Suprapubic skin (tissue), 4 donors: ENCODE data around the gene CEP350. TPM values are rescaled to one million over a fixed set of nuclear protein-coding genes. Genes with fewer than 3 reads are reported as not detected.

ENCODE experiments used
- DNase-seq, 2 donors: peaks; one replicate each; pipeline ENCODE4 v3.0.0-alpha.2; 2019; ENCODE audit warnings: low spot score in 2 of 2
- H3K27ac ChIP-seq: fragments of 200-600 bp; sonication (generic); one replicate; pipeline ENCODE4 v1.5.1; 2019
- H3K27me3 ChIP-seq: fragments of 200-600 bp; sonication (generic); one replicate; pipeline ENCODE4 v1.5.1; 2019
- H3K36me3 ChIP-seq: fragments of 200-600 bp; sonication (generic); one replicate; pipeline ENCODE4 v1.5.1; 2019
- H3K4me1 ChIP-seq: fragments of 200-600 bp; sonication (generic); one replicate; pipeline ENCODE4 v1.5.1; 2019
- H3K4me3 ChIP-seq: fragments of 200-600 bp; sonication (generic); one replicate; pipeline ENCODE4 v1.5.1; 2019; ENCODE audit warnings: mild to moderate bottlenecking
- H3K9me3 ChIP-seq: fragments of 200-600 bp; sonication (generic); one replicate; pipeline ENCODE4 v1.5.1; 2019
- EP300 ChIP-seq: sonication (generic); formaldehyde crosslinking; IDR thresholded peaks from one replicate; pipeline ENCODE4 v1.6.1; 2017; ENCODE audit warnings: antibody characterized with exemption
- POLR2A ChIP-seq, 2 donors: fragments of 450-650 bp; IDR thresholded peaks; one replicate each; pipeline ENCODE4 v1.6.1; 2017; ENCODE audit warnings: antibody characterized with exemption in 2 of 2, mild to moderate bottlenecking in 2 of 2, moderate library complexity in 2 of 2
- POLR2AphosphoS5 ChIP-seq, 3 donors: sonication (generic); formaldehyde crosslinking; IDR thresholded peaks; one replicate each; pipeline ENCODE4 v1.6.1; 2017; ENCODE audit warnings: antibody characterized with exemption in 3 of 3
- WGBS: methylation state at CpG from one replicate; pipeline ENCODE4 v1.1.5; 2018; 5-methylcytosine and 5-hydroxymethylcytosine counted together
- total RNA-seq, 4 donors: library from RNA; depleted of rRNA; stranded (reverse); fragments of >200 nt; gene quantifications; one replicate each; pipeline ENCODE4 v1.1.0, GENCODE V29; 2016
- TF ChIP-seq, protein P1 (sequence below), 2 donors: fragments of 200-600 bp in 1 of 2; fragments of 450-650 bp in 1 of 2; sonication (generic) in 1 of 2; IDR thresholded peaks; one replicate each; pipeline ENCODE4 v1.5.1; 2016 to 2019; ENCODE audit warnings: antibody characterized with exemption in 2 of 2, mild to moderate bottlenecking in 1 of 2, moderate library complexity in 1 of 2

Gene CEP350
- total RNA-seq, 4 donors from 2014 or later: 60.5 to 90.2 (median 68.4) TPM

DNA sequence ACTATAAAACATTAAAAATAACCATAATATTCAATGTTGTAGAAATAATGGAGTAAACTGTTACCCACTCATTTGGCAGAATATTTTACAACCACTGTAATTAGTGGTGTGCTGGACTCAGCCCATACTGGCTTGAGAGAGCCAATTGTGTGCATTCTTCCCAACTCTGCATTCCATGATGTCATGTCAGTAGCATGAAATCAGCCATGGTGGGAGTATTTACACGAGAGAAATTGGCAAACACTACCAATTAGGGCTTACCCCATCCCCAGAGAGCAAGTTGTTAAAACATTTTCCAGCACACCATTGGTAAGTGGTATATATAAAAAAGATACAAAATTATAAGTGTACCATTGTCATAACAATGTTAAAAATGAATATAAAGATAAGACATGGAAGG lies 180.9 kb downstream of the CEP350 start:
- no peak for DNase-seq
- 35% methylated on average over 1 of the region's 1 CpG for WGBS
- no peaks in the 10 kb centered on the region for H3K9me3 ChIP-seq
- no peak overlapping the region for H3K4me3 ChIP-seq
- no peaks in the 10 kb centered on the region for H3K36me3 ChIP-seq
- TF ChIP-seq, protein P1, sequence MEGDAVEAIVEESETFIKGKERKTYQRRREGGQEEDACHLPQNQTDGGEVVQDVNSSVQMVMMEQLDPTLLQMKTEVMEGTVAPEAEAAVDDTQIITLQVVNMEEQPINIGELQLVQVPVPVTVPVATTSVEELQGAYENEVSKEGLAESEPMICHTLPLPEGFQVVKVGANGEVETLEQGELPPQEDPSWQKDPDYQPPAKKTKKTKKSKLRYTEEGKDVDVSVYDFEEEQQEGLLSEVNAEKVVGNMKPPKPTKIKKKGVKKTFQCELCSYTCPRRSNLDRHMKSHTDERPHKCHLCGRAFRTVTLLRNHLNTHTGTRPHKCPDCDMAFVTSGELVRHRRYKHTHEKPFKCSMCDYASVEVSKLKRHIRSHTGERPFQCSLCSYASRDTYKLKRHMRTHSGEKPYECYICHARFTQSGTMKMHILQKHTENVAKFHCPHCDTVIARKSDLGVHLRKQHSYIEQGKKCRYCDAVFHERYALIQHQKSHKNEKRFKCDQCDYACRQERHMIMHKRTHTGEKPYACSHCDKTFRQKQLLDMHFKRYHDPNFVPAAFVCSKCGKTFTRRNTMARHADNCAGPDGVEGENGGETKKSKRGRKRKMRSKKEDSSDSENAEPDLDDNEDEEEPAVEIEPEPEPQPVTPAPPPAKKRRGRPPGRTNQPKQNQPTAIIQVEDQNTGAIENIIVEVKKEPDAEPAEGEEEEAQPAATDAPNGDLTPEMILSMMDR (IDR thresholded peaks at IDR 0.05): no peak
- TF ChIP-seq EP300: no peak
- TF ChIP-seq POLR2A (IDR thresholded peaks at IDR 0.05): no peak
- no peak for TF ChIP-seq POLR2AphosphoS5 (IDR thresholded peaks at IDR 0.05)
- no peaks in the 10 kb centered on the region for H3K4me1 ChIP-seq
- peaks cover 6% of the 10 kb centered on the region for H3K27me3 ChIP-seq
- no peak overlapping the region for H3K27ac ChIP-seq

DNA sequence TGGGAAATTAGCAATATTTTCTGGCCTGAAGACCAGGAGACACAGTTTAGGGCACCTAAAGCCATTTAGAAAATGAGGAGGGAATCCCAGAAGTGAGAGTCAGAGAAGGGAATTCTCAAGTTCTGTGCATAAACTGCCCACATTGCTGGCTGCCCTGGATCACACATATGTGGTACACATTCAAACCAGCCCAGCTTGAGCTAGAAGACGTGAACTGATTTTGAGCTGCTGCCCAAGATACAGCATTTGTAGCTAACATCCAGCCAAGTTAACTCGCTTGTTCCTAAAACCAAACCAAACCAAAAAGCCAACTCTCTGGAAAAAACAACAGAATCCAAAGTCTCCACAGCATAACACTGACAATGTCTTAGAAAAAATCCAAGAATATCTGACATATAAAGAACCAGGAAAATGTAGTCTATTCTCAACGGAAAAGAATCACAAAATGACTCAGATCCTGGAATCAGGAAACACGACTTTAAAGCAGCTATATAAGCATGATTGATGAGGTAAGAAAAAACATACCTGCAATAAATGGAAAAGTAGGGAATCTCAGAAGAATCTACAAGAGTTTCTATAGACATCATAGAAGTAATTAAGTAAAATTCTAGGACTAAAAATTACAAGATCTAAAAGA lies 181.8 kb downstream of the CEP350 start:
- 44% methylated on average over 4 of the region's 4 CpGs for WGBS
- TF ChIP-seq POLR2A (IDR thresholded peaks at IDR 0.05) (no peak), EP300 (no peak), POLR2AphosphoS5 (IDR thresholded peaks at IDR 0.05) (no peak)
- TF ChIP-seq, protein P1 (IDR thresholded peaks at IDR 0.05): no peak
- DNase-seq: no peak

DNA sequence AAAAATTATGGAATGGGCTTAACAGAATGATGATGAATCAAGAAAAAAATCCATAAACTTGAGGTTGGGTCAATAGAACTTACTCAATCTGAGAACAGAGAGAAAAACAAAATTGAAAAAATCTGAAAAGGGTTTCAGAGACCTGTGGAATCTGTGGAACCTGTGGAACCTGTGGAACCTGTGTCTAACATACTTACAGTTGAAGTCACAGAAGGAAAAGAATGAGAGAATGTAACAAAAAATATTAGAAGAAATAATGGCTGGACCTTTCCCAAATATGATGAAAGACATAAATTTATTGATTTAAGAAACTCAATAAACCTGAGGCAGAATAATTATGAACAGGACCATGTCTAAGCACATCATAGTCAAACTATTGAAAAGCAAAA lies 182.4 kb downstream of the CEP350 start:
- no peak overlapping the region for H3K4me3 ChIP-seq
- TF ChIP-seq, protein P1 (IDR thresholded peaks at IDR 0.05): no peak
- no peak for TF ChIP-seq POLR2AphosphoS5 (IDR thresholded peaks at IDR 0.05)
- H3K36me3 ChIP-seq: no peaks in the 10 kb centered on the region
- no peak for DNase-seq
- no peaks in the 10 kb centered on the region for H3K4me1 ChIP-seq
- H3K9me3 ChIP-seq: no peaks in the 10 kb centered on the region
- peaks cover 4% of the 10 kb centered on the region for H3K27me3 ChIP-seq
- H3K27ac ChIP-seq: no peak overlapping the region

More for the DNA sequence above, 181.8 kb downstream of the CEP350 start:
- Histone ChIP-seq H3K27me3 (peaks cover 6% of the 10 kb centered on the region), H3K27ac (no peak overlapping the region), H3K4me3 (no peak overlapping the region), H3K4me1 (no peaks in the 10 kb centered on the region), H3K36me3 (no peaks in the 10 kb centered on the region), H3K9me3 (no peaks in the 10 kb centered on the region)

DNA sequence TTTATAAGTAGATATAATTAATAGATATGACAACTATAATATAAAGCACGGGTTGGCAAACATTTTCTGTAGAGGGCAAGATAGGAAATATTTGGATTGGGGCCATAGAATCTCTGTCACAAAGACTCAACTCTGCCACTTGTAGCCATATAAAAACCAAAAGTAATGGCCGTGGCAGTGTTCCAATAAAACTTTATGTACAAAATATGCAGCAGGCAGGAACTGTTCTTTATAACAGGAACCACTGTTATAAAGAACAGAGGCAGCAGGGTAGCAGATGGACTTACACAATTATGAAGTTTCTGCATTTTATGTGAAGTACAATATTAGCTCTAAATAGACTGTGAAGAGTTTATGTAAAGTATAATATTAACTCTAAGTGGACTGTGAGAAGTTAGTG lies 183.2 kb downstream of the CEP350 start:
- Histone ChIP-seq H3K27me3 (no peaks in the 10 kb centered on the region), H3K36me3 (no peaks in the 10 kb centered on the region), H3K9me3 (no peaks in the 10 kb centered on the region), H3K4me1 (no peaks in the 10 kb centered on the region), H3K27ac (no peak overlapping the region), H3K4me3 (no peak overlapping the region)
- TF ChIP-seq, protein P1 (IDR thresholded peaks at IDR 0.05): no peak
- TF ChIP-seq POLR2AphosphoS5 (IDR thresholded peaks at IDR 0.05) (no peak), EP300 (no peak), POLR2A (IDR thresholded peaks at IDR 0.05) (no peak)
- WGBS: 60% methylated on average over 2 of the region's 2 CpGs
- DNase-seq: no peak

GRCh38 chr1:180141381-180141934 lies 186.8 kb downstream of the CEP350 start:
- Histone ChIP-seq H3K27me3 (no peaks in the 10 kb centered on the region), H3K4me1 (no peaks in the 10 kb centered on the region), H3K4me3 (no peak overlapping the region), H3K36me3 (no peaks in the 10 kb centered on the region), H3K9me3 (no peaks in the 10 kb centered on the region), H3K27ac (no peak overlapping the region)
- no peak for TF ChIP-seq POLR2A (IDR thresholded peaks at IDR 0.05)
- TF ChIP-seq, protein P1 (IDR thresholded peaks at IDR 0.05): no peak
- TF ChIP-seq EP300: no peak
- no peak for TF ChIP-seq POLR2AphosphoS5 (IDR thresholded peaks at IDR 0.05)
- WGBS: 82% methylated on average over 6 of the region's 6 CpGs
- no peak for DNase-seq
